ENCODE results near the gene GFER. TPM values are rescaled to one million over a fixed set of nuclear protein-coding genes. Genes with fewer than 3 reads are reported as not detected.
A peak's percentile ranks its signal among the peaks of the same experiment; 100 is the strongest.

The GFER gene
- total and polyA plus RNA-seq, 10 of the 15 experiments (the other 5 are each of a cell fraction or from before 2014, with no cell fraction given) = 2.4 to 57.7 (median 31.3) TPM

GRCh38 chr16:1982991-1983543 lies 926 bp upstream of the GFER start:
- in situ Hi-C loops (cut with MboI) = no loop called here
- no peaks in the 10 kb centered on the region for H3K9me3 ChIP-seq (replicated peaks; ENCODE audit: control insufficient read depth, insufficient read depth, low read length)
- ChIA-PET POLR2A (interaction anchor here (3.0 to 4.7 kb wide), 3 partner anchors 8 to 18 kb away, joined by 18 to 25 read pairs (median 21); partner anchors contain the start of genes RPS2 and TBL3), RAD21 (ENCODE audit: unreplicated experiment) (interaction anchor here (0.9 to 2.1 kb wide), 3 partner anchors 13 to 157 kb away, joined by 3 to 6 read pairs (median 5); partner anchors contain the start of genes FAHD1 and HAGH), SMC1A (ENCODE audit: uncharacterized antibody, unreplicated experiment) (interaction anchor here (1.3 kb wide), 1 partner anchor 21 kb away, joined by 4 read pairs; no protein-coding TSS in a partner anchor), CTCF (interaction anchor here (0.9 to 1.1 kb wide), 2 partner anchors 14 to 21 kb away, joined by 3 to 5 read pairs; no protein-coding TSS in a partner anchor)
- 0 out of 4 replicates have a peak, but pooled peaks cover 0 to 5% of the 10 kb centered on the region in 2 experiments for H3K27me3 ChIP-seq (replicated peaks in 1 of 2; ENCODE audit: control insufficient read depth in 2 of 2, insufficient read depth in 2 of 2, low read length in 1 of 2)
- intact Hi-C loops (cut with micrococcal nuclease; ENCODE audit: unreplicated experiment) = no loop called here
- BruUV-seq (replicated peaks) = no TSS peak
- peak in 1 of 3 experiments; percentile 11; a peak in 1 of 6 replicates for TF ChIP-seq CTCF (IDR thresholded peaks at IDR 0.05 in 2 of 3, conservative IDR thresholded peaks at IDR 0.05 in 1 of 3; ENCODE audit: control insufficient read depth in 2 of 3, extremely low read depth in 1 of 3, insufficient read depth in 1 of 3, low read depth in 3 of 3, low read length in 3 of 3)
- TF ChIP-seq, protein P1, sequence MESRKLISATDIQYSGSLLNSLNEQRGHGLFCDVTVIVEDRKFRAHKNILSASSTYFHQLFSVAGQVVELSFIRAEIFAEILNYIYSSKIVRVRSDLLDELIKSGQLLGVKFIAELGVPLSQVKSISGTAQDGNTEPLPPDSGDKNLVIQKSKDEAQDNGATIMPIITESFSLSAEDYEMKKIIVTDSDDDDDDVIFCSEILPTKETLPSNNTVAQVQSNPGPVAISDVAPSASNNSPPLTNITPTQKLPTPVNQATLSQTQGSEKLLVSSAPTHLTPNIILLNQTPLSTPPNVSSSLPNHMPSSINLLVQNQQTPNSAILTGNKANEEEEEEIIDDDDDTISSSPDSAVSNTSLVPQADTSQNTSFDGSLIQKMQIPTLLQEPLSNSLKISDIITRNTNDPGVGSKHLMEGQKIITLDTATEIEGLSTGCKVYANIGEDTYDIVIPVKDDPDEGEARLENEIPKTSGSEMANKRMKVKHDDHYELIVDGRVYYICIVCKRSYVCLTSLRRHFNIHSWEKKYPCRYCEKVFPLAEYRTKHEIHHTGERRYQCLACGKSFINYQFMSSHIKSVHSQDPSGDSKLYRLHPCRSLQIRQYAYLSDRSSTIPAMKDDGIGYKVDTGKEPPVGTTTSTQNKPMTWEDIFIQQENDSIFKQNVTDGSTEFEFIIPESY (IDR thresholded peaks at IDR 0.05) = no peak
- FAIRE-seq (no peak), ATAC-seq (no peak), DNase-seq (ENCODE audit: low read depth, low spot score) (no peak)
- H3K9ac ChIP-seq (ENCODE audit: control insufficient read depth, insufficient read depth, low read length) = no peak overlapping the region
- WGBS (ENCODE audit: insufficient coverage, insufficient replicate concordance, low lambda C conversion rate, missing lambda C conversion rate) = 39% methylated on average over 19 of the region's 19 CpGs
- no peak overlapping the region for H3K4me3 ChIP-seq
- peak overlapping the region; percentile 87; the same call in 1 of the 2 replicates for H3K4me2 ChIP-seq (ENCODE audit: control insufficient read depth, insufficient read depth)
- H3K79me2 ChIP-seq (ENCODE audit: control insufficient read depth, insufficient read depth, low read length) = no peaks in the 10 kb centered on the region; the same call in none of the 2 replicates
- no peak overlapping the region for H3K27ac ChIP-seq (ENCODE audit: control insufficient read depth, insufficient read depth)
- H4K20me1 ChIP-seq (ENCODE audit: control insufficient read depth, insufficient read depth) = no peaks in the 10 kb centered on the region
- no peak overlapping the region for H2AFZ ChIP-seq (ENCODE audit: control insufficient read depth, low read depth, low read length)
- H3K4me1 ChIP-seq (ENCODE audit: control insufficient read depth, insufficient read depth, low read length) = peaks cover 28% of the 10 kb centered on the region
- H3K36me3 ChIP-seq (ENCODE audit: control insufficient read depth in 2 of 2, insufficient read depth in 2 of 2, low read length in 1 of 2) = peaks cover 5 to 9% of the 10 kb centered on the region in 2 experiments; a peak in 3 of 4 replicates
